WTC11 (cell line): ENCODE measurements around the gene GREB1. TPM values are rescaled to one million over a fixed set of nuclear protein-coding genes. Genes with fewer than 3 reads are reported as not detected.

Experiments
- ATAC-seq: fragments of 200-7000 bp; cut with Tn5 transposase; 2 replicates; pipeline ENCODE4 v1.10.0; 2021; ENCODE audit warnings: mild to moderate bottlenecking, moderate library complexity
- CTCF ChIA-PET: fragments of 300-600 bp; sonication (Branson Sonifier 250); formaldehyde crosslinking; loops from one replicate; lab custom pipeline; 2021; ENCODE audit warnings: antibody characterized with exemption; lab: Charles Lee
- POLR2A ChIA-PET: fragments of 350-600 bp; sonication (Branson Sonifier 250); formaldehyde crosslinking; loops from one replicate; lab custom pipeline; 2021; ENCODE audit warnings: antibody characterized with exemption; lab: Charles Lee
- DNase-seq: peaks from one replicate; pipeline ENCODE4 v3.0.0; 2021; ENCODE audit warnings: low spot score
- H3K27ac Mint-ChIP-seq: 2 replicates; pipeline ENCODE4 v1.8.0; 2021; ENCODE audit warnings: mixed read lengths
- H3K27me3 Mint-ChIP-seq: 2 replicates; pipeline ENCODE4 v1.8.0; 2021; ENCODE audit warnings: low read depth, mild to moderate bottlenecking, moderate library complexity, mixed read lengths
- H3K36me3 Mint-ChIP-seq: 2 replicates; pipeline ENCODE4 v1.8.0; 2021; ENCODE audit warnings: mixed read lengths
- H3K4me1 Mint-ChIP-seq: 2 replicates; pipeline ENCODE4 v1.8.0; 2022; ENCODE audit warnings: mixed read lengths
- H3K4me3 Mint-ChIP-seq: 2 replicates; pipeline ENCODE4 v1.8.0; 2021; ENCODE audit warnings: mild to moderate bottlenecking, moderate library complexity, mixed read lengths
- H3K9me3 Mint-ChIP-seq: 2 replicates; pipeline ENCODE4 v1.8.0; 2021; ENCODE audit warnings: mixed read lengths
- CREB1 ChIP-seq: sonication (generic); formaldehyde crosslinking; IDR thresholded peaks from 2 replicates; pipeline ENCODE4 v1.8.0; 2023; ENCODE audit warnings: mild to moderate bottlenecking, missing genetic modification reagents
- FOXJ3 ChIP-seq: sonication (generic); formaldehyde crosslinking; IDR thresholded peaks from 2 replicates; pipeline ENCODE4 v1.9.0; 2021; ENCODE audit warnings: missing genetic modification reagents, mild to moderate bottlenecking, borderline replicate concordance
- OVOL2 ChIP-seq: fragments of 250-450 bp; sonication (Bioruptor Pico); IDR thresholded peaks from 2 replicates; pipeline ENCODE4 v1.9.0; 2021; ENCODE audit warnings: mild to moderate bottlenecking, borderline replicate concordance
- ZNF121 ChIP-seq: sonication (generic); formaldehyde crosslinking; IDR thresholded peaks from 2 replicates; pipeline ENCODE4 v1.8.0; 2023; ENCODE audit warnings: missing genetic modification reagents
- ZNF423 ChIP-seq: fragments of 250-450 bp; sonication (Bioruptor Pico); IDR thresholded peaks from 2 replicates; pipeline ENCODE4 v2.1.2; 2022; ENCODE audit warnings: mild to moderate bottlenecking, moderate library complexity
- total RNA-seq: library from RNA; stranded (reverse); gene quantifications from 3 replicates; pipeline ENCODE4 v1.2.3, GENCODE V29; 2021
- TF ChIP-seq, protein P1 (sequence below): fragments of 250-450 bp; sonication (Bioruptor Pico); IDR thresholded peaks from 2 replicates; pipeline ENCODE4 v1.9.0; 2021; ENCODE audit warnings: mild to moderate bottlenecking
- TF ChIP-seq, protein P2 (sequence below): sonication (generic); formaldehyde crosslinking; conservative IDR thresholded peaks from 2 replicates; pipeline ENCODE4 v1.8.1; 2023; ENCODE audit warnings: mild to moderate bottlenecking, low read depth, missing genetic modification reagents, moderate library complexity
- TF ChIP-seq, protein P3 (sequence below): sonication (generic); formaldehyde crosslinking; IDR thresholded peaks from 2 replicates; pipeline ENCODE4 v1.8.0; 2022; ENCODE audit warnings: mild to moderate bottlenecking, missing genetic modification reagents
- TF ChIP-seq, protein P4 (sequence below): fragments of 250-450 bp; sonication (Bioruptor Pico); IDR thresholded peaks from 2 replicates; pipeline ENCODE4 v1.9.0; 2021; ENCODE audit warnings: mild to moderate bottlenecking
- TF ChIP-seq, protein P5 (sequence below): sonication (generic); formaldehyde crosslinking; IDR thresholded peaks from 2 replicates; pipeline ENCODE4 v1.8.0; 2022; ENCODE audit warnings: mild to moderate bottlenecking, missing genetic modification reagents
- TF ChIP-seq, protein P6 (sequence below): sonication (generic); formaldehyde crosslinking; IDR thresholded peaks from 2 replicates; pipeline ENCODE4 v1.8.1; 2023; ENCODE audit warnings: mild to moderate bottlenecking, moderate library complexity, missing genetic modification reagents

The GREB1 gene
- total RNA-seq, 1 experiment from 2014 or later: 35.7 TPM

- ChIA-PET POLR2A (no interaction called here), CTCF (no interaction called here)
- H3K36me3 Mint-ChIP-seq: peaks cover 8% of the 10 kb centered on the region; the same call in 1 of the 2 replicates
- DNase-seq (no peak), ATAC-seq (no peak)
- H3K4me3 Mint-ChIP-seq: no peak overlapping the region
- H3K4me1 Mint-ChIP-seq: peaks cover 34% of the 10 kb centered on the region
- H3K27me3 Mint-ChIP-seq: no peaks in the 10 kb centered on the region
- TF ChIP-seq, protein P1, sequence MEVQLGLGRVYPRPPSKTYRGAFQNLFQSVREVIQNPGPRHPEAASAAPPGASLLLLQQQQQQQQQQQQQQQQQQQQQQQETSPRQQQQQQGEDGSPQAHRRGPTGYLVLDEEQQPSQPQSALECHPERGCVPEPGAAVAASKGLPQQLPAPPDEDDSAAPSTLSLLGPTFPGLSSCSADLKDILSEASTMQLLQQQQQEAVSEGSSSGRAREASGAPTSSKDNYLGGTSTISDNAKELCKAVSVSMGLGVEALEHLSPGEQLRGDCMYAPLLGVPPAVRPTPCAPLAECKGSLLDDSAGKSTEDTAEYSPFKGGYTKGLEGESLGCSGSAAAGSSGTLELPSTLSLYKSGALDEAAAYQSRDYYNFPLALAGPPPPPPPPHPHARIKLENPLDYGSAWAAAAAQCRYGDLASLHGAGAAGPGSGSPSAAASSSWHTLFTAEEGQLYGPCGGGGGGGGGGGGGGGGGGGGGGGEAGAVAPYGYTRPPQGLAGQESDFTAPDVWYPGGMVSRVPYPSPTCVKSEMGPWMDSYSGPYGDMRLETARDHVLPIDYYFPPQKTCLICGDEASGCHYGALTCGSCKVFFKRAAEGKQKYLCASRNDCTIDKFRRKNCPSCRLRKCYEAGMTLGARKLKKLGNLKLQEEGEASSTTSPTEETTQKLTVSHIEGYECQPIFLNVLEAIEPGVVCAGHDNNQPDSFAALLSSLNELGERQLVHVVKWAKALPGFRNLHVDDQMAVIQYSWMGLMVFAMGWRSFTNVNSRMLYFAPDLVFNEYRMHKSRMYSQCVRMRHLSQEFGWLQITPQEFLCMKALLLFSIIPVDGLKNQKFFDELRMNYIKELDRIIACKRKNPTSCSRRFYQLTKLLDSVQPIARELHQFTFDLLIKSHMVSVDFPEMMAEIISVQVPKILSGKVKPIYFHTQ: no peak
- TF ChIP-seq ZNF423 (CRISPR knock-in tag) (no peak), OVOL2 (CRISPR knock-in tag) (no peak), CREB1 (CRISPR knock-in tag) (no peak), FOXJ3 (CRISPR knock-in tag) (no peak)
- TF ChIP-seq, protein P2, sequence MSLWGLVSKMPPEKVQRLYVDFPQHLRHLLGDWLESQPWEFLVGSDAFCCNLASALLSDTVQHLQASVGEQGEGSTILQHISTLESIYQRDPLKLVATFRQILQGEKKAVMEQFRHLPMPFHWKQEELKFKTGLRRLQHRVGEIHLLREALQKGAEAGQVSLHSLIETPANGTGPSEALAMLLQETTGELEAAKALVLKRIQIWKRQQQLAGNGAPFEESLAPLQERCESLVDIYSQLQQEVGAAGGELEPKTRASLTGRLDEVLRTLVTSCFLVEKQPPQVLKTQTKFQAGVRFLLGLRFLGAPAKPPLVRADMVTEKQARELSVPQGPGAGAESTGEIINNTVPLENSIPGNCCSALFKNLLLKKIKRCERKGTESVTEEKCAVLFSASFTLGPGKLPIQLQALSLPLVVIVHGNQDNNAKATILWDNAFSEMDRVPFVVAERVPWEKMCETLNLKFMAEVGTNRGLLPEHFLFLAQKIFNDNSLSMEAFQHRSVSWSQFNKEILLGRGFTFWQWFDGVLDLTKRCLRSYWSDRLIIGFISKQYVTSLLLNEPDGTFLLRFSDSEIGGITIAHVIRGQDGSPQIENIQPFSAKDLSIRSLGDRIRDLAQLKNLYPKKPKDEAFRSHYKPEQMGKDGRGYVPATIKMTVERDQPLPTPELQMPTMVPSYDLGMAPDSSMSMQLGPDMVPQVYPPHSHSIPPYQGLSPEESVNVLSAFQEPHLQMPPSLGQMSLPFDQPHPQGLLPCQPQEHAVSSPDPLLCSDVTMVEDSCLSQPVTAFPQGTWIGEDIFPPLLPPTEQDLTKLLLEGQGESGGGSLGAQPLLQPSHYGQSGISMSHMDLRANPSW: no peak
- TF ChIP-seq, protein P3, sequence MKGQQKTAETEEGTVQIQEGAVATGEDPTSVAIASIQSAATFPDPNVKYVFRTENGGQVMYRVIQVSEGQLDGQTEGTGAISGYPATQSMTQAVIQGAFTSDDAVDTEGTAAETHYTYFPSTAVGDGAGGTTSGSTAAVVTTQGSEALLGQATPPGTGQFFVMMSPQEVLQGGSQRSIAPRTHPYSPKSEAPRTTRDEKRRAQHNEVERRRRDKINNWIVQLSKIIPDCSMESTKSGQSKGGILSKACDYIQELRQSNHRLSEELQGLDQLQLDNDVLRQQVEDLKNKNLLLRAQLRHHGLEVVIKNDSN: no peak
- TF ChIP-seq, protein P4, sequence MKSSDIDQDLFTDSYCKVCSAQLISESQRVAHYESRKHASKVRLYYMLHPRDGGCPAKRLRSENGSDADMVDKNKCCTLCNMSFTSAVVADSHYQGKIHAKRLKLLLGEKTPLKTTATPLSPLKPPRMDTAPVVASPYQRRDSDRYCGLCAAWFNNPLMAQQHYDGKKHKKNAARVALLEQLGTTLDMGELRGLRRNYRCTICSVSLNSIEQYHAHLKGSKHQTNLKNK (CRISPR knock-in tag): no peak
- TF ChIP-seq, protein P5, sequence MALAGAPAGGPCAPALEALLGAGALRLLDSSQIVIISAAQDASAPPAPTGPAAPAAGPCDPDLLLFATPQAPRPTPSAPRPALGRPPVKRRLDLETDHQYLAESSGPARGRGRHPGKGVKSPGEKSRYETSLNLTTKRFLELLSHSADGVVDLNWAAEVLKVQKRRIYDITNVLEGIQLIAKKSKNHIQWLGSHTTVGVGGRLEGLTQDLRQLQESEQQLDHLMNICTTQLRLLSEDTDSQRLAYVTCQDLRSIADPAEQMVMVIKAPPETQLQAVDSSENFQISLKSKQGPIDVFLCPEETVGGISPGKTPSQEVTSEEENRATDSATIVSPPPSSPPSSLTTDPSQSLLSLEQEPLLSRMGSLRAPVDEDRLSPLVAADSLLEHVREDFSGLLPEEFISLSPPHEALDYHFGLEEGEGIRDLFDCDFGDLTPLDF (CRISPR knock-in tag): no peak
- TF ChIP-seq, all 79 proteins: peak for 0
- H3K9me3 Mint-ChIP-seq: no peaks in the 10 kb centered on the region
- no peak overlapping the region for H3K27ac Mint-ChIP-seq
Observed at GRCh38 chr2:11562476-11562875, 28.6 kb downstream of the GREB1 start.

DNA sequence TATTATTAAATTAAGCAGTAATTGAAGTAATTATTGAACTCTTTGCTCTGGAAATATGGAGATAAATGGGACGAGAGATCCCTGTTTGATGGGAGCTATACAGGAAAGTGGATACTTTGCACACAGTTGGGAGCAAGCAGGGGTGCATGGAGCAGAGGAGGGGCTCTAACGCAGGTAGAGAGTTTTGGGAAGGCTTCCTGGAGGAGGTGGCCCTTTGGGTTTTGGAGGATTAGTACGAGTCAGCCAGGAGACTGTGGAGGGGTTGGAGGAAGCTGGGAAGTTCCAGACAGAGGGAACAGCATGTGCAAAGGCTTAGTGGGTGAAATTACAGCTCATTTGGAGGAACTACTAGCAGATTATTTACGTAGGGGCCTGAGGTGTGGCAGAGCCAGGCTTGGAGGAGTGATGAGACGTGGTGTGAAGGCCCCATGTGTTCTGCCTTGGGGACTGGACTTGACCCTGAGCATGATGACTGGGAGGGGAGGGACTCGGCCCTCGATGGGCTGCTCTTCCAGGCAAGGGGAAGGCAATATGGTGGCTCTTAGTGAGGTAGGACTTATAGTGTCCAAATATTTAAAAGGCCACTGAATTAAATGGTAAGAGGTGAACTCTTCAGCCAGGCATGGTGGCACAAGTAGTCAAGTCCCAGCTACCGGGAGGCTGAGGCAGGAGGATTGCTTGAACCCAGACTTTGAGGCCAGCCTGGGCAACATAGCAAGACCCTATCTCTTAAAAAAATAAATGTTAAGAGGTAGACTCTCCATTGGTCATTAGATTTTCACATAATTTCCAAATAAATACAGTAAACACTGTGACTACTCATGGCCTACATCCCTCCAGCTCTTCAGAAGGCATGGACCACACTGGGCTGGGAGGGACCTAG, 30.2 kb downstream of the GREB1 start:
- POLR2A ChIA-PET: no interaction called here
- TF ChIP-seq CREB1 (CRISPR knock-in tag): no peak
- TF ChIP-seq, protein P6, sequence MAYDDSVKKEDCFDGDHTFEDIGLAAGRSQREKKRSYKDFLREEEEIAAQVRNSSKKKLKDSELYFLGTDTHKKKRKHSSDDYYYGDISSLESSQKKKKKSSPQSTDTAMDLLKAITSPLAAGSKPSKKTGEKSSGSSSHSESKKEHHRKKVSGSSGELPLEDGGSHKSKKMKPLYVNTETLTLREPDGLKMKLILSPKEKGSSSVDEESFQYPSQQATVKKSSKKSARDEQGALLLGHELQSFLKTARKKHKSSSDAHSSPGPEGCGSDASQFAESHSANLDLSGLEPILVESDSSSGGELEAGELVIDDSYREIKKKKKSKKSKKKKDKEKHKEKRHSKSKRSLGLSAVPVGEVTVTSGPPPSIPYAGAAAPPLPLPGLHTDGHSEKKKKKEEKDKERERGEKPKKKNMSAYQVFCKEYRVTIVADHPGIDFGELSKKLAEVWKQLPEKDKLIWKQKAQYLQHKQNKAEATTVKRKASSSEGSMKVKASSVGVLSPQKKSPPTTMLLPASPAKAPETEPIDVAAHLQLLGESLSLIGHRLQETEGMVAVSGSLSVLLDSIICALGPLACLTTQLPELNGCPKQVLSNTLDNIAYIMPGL (CRISPR knock-in tag): no peak
- no peak for TF ChIP-seq ZNF423 (CRISPR knock-in tag)
- 0 out of 2 replicates have a peak, but pooled peaks have one; percentile 40 for TF ChIP-seq ZNF121 (CRISPR knock-in tag)
- TF ChIP-seq, all 79 proteins: peak for 1
- Mint-ChIP-seq H3K27me3 (no peaks in the 10 kb centered on the region), H3K36me3 (peaks cover 8% of the 10 kb centered on the region; the same call in 1 of the 2 replicates), H3K4me1 (peaks cover 18% of the 10 kb centered on the region), H3K9me3 (no peaks in the 10 kb centered on the region), H3K27ac (peak overlapping the region; percentile 13; the same call in 1 of the 2 replicates), H3K4me3 (no peak overlapping the region)
- ATAC-seq: no peak
- DNase-seq: no peak
- CTCF ChIA-PET: interaction anchor here (1.0 kb wide), 1 partner anchor 146 kb away, joined by 3 read pairs; no protein-coding TSS in a partner anchor
